HCT116 (cell line): ENCODE measurements around the gene BNC2. TPM values are rescaled to one million over a fixed set of nuclear protein-coding genes. Genes with fewer than 3 reads are reported as not detected.

Source experiments
- ATAC-seq: fragments of 200-7000 bp; cut with Tn5 transposase; 2 replicates; pipeline ENCODE4 v1.9.1; 2020; ENCODE audit warnings: mild to moderate bottlenecking, moderate library complexity
- BruUV-seq: library from RNA; stranded (reverse); fragments of 400-500 nt; replicated peaks from 2 replicates; lab custom pipeline; 2021; lab: Mats Ljungman, UMichigan
- CTCF ChIA-PET: fragments of 300-600 bp; sonication (Branson Sonifier 250); formaldehyde crosslinking; loops from one replicate; lab custom pipeline; 2021; ENCODE audit warnings: antibody characterized with exemption; lab: Charles Lee
- POLR2A ChIA-PET: fragments of 300-600, 350-600 bp; sonication (Branson Sonifier 250); formaldehyde crosslinking; loops from one replicate; lab custom pipeline; 2021; ENCODE audit warnings: antibody characterized with exemption; lab: Charles Lee
- RAD21 ChIA-PET, 2 experiments: fragments of 300-600 bp; sonication (Branson Sonifier 250); formaldehyde crosslinking; loops; one replicate each; lab custom pipeline; 2023; ENCODE audit warnings: low total read pairs in 2 of 2; ENCODE audit not compliant: uncharacterized antibody in 2 of 2, unreplicated experiment in 2 of 2, low non-redundant PET in 1 of 2; lab: Charles Lee
- DNase-seq: peaks from one replicate; pipeline ENCODE4 v3.0.0-alpha.2; 2010; ENCODE audit warnings: low read depth, low spot score
- H2AFZ ChIP-seq: fragments of 200-600 bp; shearing (Covaris generic), sonication (generic); 2 replicates; pipeline ENCODE4 v1.6.1; 2017; ENCODE audit warnings: low read depth, mixed run types, mixed read lengths, antibody characterized with exemption, low read length; ENCODE audit not compliant: poor library complexity, severe bottlenecking
- H3K27ac ChIP-seq: 2 replicates; pipeline ENCODE4 v1.5.1; 2012; ENCODE audit warnings: low read depth, low read length
- H3K27me3 ChIP-seq: fragments of 200-600 bp; sonication (generic); 2 replicates; pipeline ENCODE4 v1.6.1; 2016; ENCODE audit warnings: mixed run types, low read length, mixed read lengths; ENCODE audit not compliant: insufficient read depth
- H3K36me3 ChIP-seq, 2 experiments: fragments of 200-500 bp in 1 of 2; fragments of 200-600 bp in 1 of 2; sonication (Bioruptor generic) in 1 of 2; sonication (generic) in 1 of 2; 2 replicates each; pipeline versions ENCODE4 v1.5.1 to v1.6.1; 2014 to 2016; ENCODE audit warnings: low read length in 2 of 2, inconsistent platforms in 1 of 2, mixed read lengths in 1 of 2, mixed run types in 1 of 2; ENCODE audit not compliant: insufficient read depth in 2 of 2, control insufficient read depth in 1 of 2
- H3K4me1 ChIP-seq, 2 experiments: fragments of 200-600 bp in 1 of 2; sonication (generic) in 1 of 2; 2 replicates each; pipeline versions ENCODE4 v1.5.1 to v1.6.1; 2012 to 2017; ENCODE audit warnings: low read length in 2 of 2, inconsistent platforms in 1 of 2, mild to moderate bottlenecking in 1 of 2, mixed read lengths in 1 of 2, mixed run types in 1 of 2, moderate library complexity in 1 of 2; ENCODE audit not compliant: insufficient read depth in 2 of 2, control insufficient read depth in 1 of 2
- H3K4me2 ChIP-seq: fragments of 200-600 bp; sonication (generic); 2 replicates; pipeline ENCODE4 v1.6.1; 2017; ENCODE audit warnings: mixed run types, low read length, mixed read lengths
- H3K4me3 ChIP-seq, 2 experiments: fragments of 200-600 bp in 1 of 2; sonication (generic) in 1 of 2; replicated peaks in 1 of 2; 2 replicates each; pipeline ENCODE4 v1.5.1; 2011 to 2016; ENCODE audit warnings: low read length in 2 of 2, control low read depth in 1 of 2, low read depth in 1 of 2, mild to moderate bottlenecking in 1 of 2, mixed read lengths in 1 of 2, mixed run types in 1 of 2
- H3K79me2 ChIP-seq: fragments of 200-600 bp; sonication (generic); 2 replicates; pipeline ENCODE4 v1.6.1; 2017; ENCODE audit warnings: mild to moderate bottlenecking, mixed run types, low read length, moderate library complexity, mixed read lengths; ENCODE audit not compliant: insufficient read depth
- H3K9ac ChIP-seq: fragments of 200-600 bp; sonication (generic); 2 replicates; pipeline ENCODE4 v1.6.1; 2016; ENCODE audit warnings: low read length, mixed read lengths
- H3K9me2 ChIP-seq: fragments of 200-600 bp; sonication (generic), shearing (Covaris generic); 2 replicates; pipeline ENCODE4 v1.6.1; 2017; ENCODE audit warnings: mixed run types, mild to moderate bottlenecking, moderate library complexity; ENCODE audit not compliant: insufficient read depth
- H3K9me3 ChIP-seq, 2 experiments: fragments of 200-500 bp in 1 of 2; fragments of 200-600 bp in 1 of 2; sonication (Bioruptor generic) in 1 of 2; sonication (generic) in 1 of 2; 2 replicates each; pipeline ENCODE4 v1.6.1; 2014 to 2017; ENCODE audit warnings: low read length in 2 of 2, mixed read lengths in 2 of 2, inconsistent platforms in 1 of 2, low read depth in 1 of 2, mild to moderate bottlenecking in 1 of 2, mixed run types in 1 of 2, moderate library complexity in 1 of 2; ENCODE audit not compliant: control insufficient read depth in 1 of 2, insufficient read depth in 1 of 2
- H4K20me1 ChIP-seq: fragments of 200-600 bp; sonication (generic), shearing (Covaris generic); 2 replicates; pipeline ENCODE4 v1.6.1; 2017; ENCODE audit warnings: mixed run types, mild to moderate bottlenecking, moderate library complexity; ENCODE audit not compliant: insufficient read depth
- CBX3 ChIP-seq: IDR thresholded peaks from 2 replicates; pipeline ENCODE4 v1.6.1; 2012; ENCODE audit warnings: low read depth
- EGR1 ChIP-seq: IDR thresholded peaks from 2 replicates; pipeline ENCODE4 v1.6.1; 2012; ENCODE audit warnings: low read depth
- ELF1 ChIP-seq: IDR thresholded peaks from 2 replicates; pipeline ENCODE4 v1.6.1; 2012; ENCODE audit warnings: low read depth, borderline replicate concordance
- EZH2 ChIP-seq: fragments of 200-600 bp; sonication (generic); IDR thresholded peaks from 2 replicates; pipeline ENCODE4 v1.6.1; 2017; ENCODE audit warnings: antibody characterized with exemption, mixed run types
- FOSL1 ChIP-seq: IDR thresholded peaks from 2 replicates; pipeline ENCODE4 v1.6.1; 2012; ENCODE audit warnings: low read depth
- JUND ChIP-seq: IDR thresholded peaks from 2 replicates; pipeline ENCODE4 v1.6.1; 2012
- MAX ChIP-seq: IDR thresholded peaks from 2 replicates; pipeline ENCODE4 v1.6.1; 2012
- POLR2A ChIP-seq: IDR thresholded peaks from 2 replicates; pipeline ENCODE4 v1.7.0; 2011; ENCODE audit warnings: borderline replicate concordance; ENCODE audit not compliant: insufficient read depth, insufficient read length; ENCODE audit errors: extremely low read depth
- POLR2AphosphoS5 ChIP-seq: IDR thresholded peaks from 2 replicates; pipeline ENCODE4 v1.6.1; 2011; ENCODE audit warnings: mild to moderate bottlenecking, low read depth, low read length, moderate library complexity
- RAD21 ChIP-seq: IDR thresholded peaks from 2 replicates; pipeline ENCODE4 v1.6.1; 2012; ENCODE audit warnings: low read depth, mild to moderate bottlenecking
- SIN3A ChIP-seq: IDR thresholded peaks from 2 replicates; pipeline ENCODE4 v1.6.1; 2012; ENCODE audit warnings: low read depth
- SP1 ChIP-seq: IDR thresholded peaks from 2 replicates; pipeline ENCODE4 v1.6.1; 2012; ENCODE audit warnings: low read depth
- SRF ChIP-seq: IDR thresholded peaks from 2 replicates; pipeline ENCODE4 v1.6.1; 2012; ENCODE audit warnings: low read depth
- YY1 ChIP-seq: IDR thresholded peaks from 2 replicates; pipeline ENCODE4 v1.6.1; 2011; ENCODE audit warnings: low read length, low read depth, moderate library complexity, mild to moderate bottlenecking; ENCODE audit not compliant: insufficient replicate concordance; ENCODE audit errors: extremely low read depth
- ZBTB33 ChIP-seq: IDR thresholded peaks from 2 replicates; pipeline ENCODE4 v1.6.1; 2011; ENCODE audit warnings: mild to moderate bottlenecking, low read length, moderate library complexity; ENCODE audit not compliant: insufficient replicate concordance; ENCODE audit errors: extremely low read depth
- ZFX ChIP-seq: fragments of 450-650 bp; IDR thresholded peaks from 2 replicates; pipeline ENCODE4 v1.6.1; 2017
- intact Hi-C: fragments of 100-400 bp; cut with micrococcal nuclease; formaldehyde crosslinking; loops from 2 replicates; pipeline ENCODE4 v1.10.0; 2022
- total RNA-seq: library from RNA; stranded (reverse); gene quantifications from one replicate; pipeline ENCODE4 v1.2.1, GENCODE V29; 2021; ENCODE audit not compliant: unreplicated experiment
- TF ChIP-seq, protein P1 (sequence below), 3 experiments: fragments of 200-600 bp in 1 of 3; sonication (generic) in 1 of 3; IDR thresholded peaks in 2 of 3; conservative IDR thresholded peaks in 1 of 3; 2 replicates each; pipeline ENCODE4 v1.5.1; 2012 to 2017; ENCODE audit warnings: low read depth in 2 of 3, low read length in 2 of 3, antibody characterized with exemption in 1 of 3, borderline replicate concordance in 1 of 3, control low read depth in 1 of 3, mild to moderate bottlenecking in 1 of 3, mixed read lengths in 1 of 3, mixed run types in 1 of 3, moderate library complexity in 1 of 3; ENCODE audit not compliant: insufficient read depth in 1 of 3

BNC2 gene
- total RNA-seq, 1 experiment from 2014 or later = 0.37 TPM

DNA sequence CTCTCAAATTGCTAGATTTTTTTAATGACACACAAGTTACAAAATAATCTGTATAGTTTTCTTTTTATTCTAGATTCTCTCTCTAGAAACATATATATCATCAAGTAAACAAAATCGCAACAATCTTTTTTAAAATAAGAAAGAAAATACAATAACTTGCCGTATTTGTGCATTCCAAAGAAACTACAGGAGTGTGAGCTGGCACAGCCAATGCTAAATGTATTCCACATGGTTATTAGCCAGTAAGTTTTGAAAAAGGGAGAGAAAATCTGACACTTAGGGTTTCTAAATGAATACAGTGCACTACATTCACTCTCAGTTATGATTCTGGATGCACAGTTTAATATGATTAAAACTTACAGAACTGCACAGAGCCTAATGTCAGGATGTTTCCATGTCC lies 117.9 kb downstream of the BNC2 start:
- no peaks in the 10 kb centered on the region for H3K9me3 ChIP-seq
- intact Hi-C loops = no loop called here
- no peak overlapping the region for H2AFZ ChIP-seq
- H3K9ac ChIP-seq = no peak overlapping the region
- POLR2A ChIA-PET = no interaction called here
- H3K4me2 ChIP-seq = no peak overlapping the region
- H3K36me3 ChIP-seq = no peaks in the 10 kb centered on the region
- no peaks in the 10 kb centered on the region for H4K20me1 ChIP-seq
- TF ChIP-seq, protein P1, sequence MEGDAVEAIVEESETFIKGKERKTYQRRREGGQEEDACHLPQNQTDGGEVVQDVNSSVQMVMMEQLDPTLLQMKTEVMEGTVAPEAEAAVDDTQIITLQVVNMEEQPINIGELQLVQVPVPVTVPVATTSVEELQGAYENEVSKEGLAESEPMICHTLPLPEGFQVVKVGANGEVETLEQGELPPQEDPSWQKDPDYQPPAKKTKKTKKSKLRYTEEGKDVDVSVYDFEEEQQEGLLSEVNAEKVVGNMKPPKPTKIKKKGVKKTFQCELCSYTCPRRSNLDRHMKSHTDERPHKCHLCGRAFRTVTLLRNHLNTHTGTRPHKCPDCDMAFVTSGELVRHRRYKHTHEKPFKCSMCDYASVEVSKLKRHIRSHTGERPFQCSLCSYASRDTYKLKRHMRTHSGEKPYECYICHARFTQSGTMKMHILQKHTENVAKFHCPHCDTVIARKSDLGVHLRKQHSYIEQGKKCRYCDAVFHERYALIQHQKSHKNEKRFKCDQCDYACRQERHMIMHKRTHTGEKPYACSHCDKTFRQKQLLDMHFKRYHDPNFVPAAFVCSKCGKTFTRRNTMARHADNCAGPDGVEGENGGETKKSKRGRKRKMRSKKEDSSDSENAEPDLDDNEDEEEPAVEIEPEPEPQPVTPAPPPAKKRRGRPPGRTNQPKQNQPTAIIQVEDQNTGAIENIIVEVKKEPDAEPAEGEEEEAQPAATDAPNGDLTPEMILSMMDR (IDR thresholded peaks at IDR 0.05 in 2 of 3, conservative IDR thresholded peaks at IDR 0.05 in 1 of 3; ENCODE audit: borderline replicate concordance in 1 of 3, insufficient read depth in 1 of 3, low read depth in 2 of 3, low read length in 2 of 3) = no peak
- TF ChIP-seq EZH2 (no peak), CBX3 (no peak), EGR1 (no peak), RAD21 (no peak)
- TF ChIP-seq, all 23 proteins: peak for 0
- BruUV-seq = no TSS peak
- RAD21 ChIA-PET = no interaction called here
- Histone ChIP-seq H3K9me2 (no peaks in the 10 kb centered on the region), H3K27me3 (no peaks in the 10 kb centered on the region), H3K4me3 (no peak overlapping the region), H3K79me2 (no peaks in the 10 kb centered on the region), H3K27ac (no peak overlapping the region), H3K4me1 (no peaks in the 10 kb centered on the region)
- CTCF ChIA-PET = no interaction called here
- DNase-seq = no peak
- no peak for ATAC-seq

DNA sequence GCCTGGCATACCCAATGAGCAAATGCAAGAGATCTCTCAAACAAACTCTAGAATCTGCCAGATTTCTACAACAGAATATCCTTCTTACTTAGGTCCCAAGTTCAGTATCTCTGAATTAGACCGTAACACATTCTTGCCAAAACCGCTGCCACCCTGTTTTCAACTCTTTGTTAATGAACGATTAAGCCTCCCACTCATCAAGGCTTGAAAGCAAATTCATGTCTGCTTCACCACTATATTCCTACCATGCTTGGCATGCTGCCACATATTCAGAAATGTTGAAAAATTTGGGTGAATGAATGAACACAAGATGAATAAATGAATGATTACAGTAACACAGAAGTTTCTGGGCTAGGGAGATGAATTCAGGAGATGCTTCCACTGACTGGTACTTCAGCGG lies 119.9 kb downstream of the BNC2 start:
- intact Hi-C loops = no loop called here
- Histone ChIP-seq H3K36me3 (no peaks in the 10 kb centered on the region), H3K79me2 (no peaks in the 10 kb centered on the region), H3K9ac (no peak overlapping the region), H3K4me1 (no peaks in the 10 kb centered on the region), H3K9me3 (no peaks in the 10 kb centered on the region), H2AFZ (no peak overlapping the region), H3K27me3 (no peaks in the 10 kb centered on the region), H3K4me2 (no peak overlapping the region), H3K4me3 (no peak overlapping the region), H3K9me2 (no peaks in the 10 kb centered on the region), H3K27ac (no peak overlapping the region), H4K20me1 (no peaks in the 10 kb centered on the region)
- POLR2A ChIA-PET = no interaction called here
- BruUV-seq = no TSS peak
- TF ChIP-seq SP1 (no peak), POLR2A (no peak), SIN3A (no peak), EZH2 (no peak), ELF1 (no peak), SRF (no peak), MAX (no peak), ZBTB33 (no peak), ZFX (no peak), POLR2AphosphoS5 (no peak), FOSL1 (no peak), JUND (no peak), YY1 (no peak)
- DNase-seq (no peak), ATAC-seq (no peak)
- CTCF ChIA-PET = no interaction called here
- RAD21 ChIA-PET = no interaction called here
